T-helper 2 cell treated with Interferon-gamma antibody and Interleukin-4, amounts not matched to agents 5 μg/mL and 100 μg/mL, for 36 hours (primary cell): ENCODE results near the gene TK2.

Experiments used
- DNase-seq: peaks from one replicate; pipeline ENCODE4 v3.0.0; 2021; ENCODE audit warnings: low spot score
- H3K27ac Mint-ChIP-seq: one replicate; pipeline ENCODE4 v1.8.0; 2021; ENCODE audit warnings: mild to moderate bottlenecking, mixed read lengths
- H3K27me3 Mint-ChIP-seq: one replicate; pipeline ENCODE4 v1.8.0; 2021; ENCODE audit warnings: low read depth, mixed read lengths
- H3K36me3 Mint-ChIP-seq: one replicate; pipeline ENCODE4 v1.8.0; 2021; ENCODE audit warnings: low read depth, mixed read lengths
- H3K4me1 Mint-ChIP-seq: one replicate; pipeline ENCODE4 v1.8.0; 2021; ENCODE audit warnings: low read depth, mixed read lengths
- H3K4me3 Mint-ChIP-seq: one replicate; pipeline ENCODE4 v1.8.0; 2022; ENCODE audit warnings: mild to moderate bottlenecking, moderate library complexity, mixed read lengths
- H3K9me3 Mint-ChIP-seq: one replicate; pipeline ENCODE4 v1.8.0; 2021; ENCODE audit warnings: mixed read lengths

The TK2 gene

GRCh38 chr16:66547101-66547989 is 2.6 kb downstream of the TK2 start:
- no peaks in the 10 kb centered on the region for H3K9me3 Mint-ChIP-seq
- H3K36me3 Mint-ChIP-seq: peaks cover 11% of the 10 kb centered on the region
- H3K27me3 Mint-ChIP-seq: no peaks in the 10 kb centered on the region
- H3K4me1 Mint-ChIP-seq: peaks cover 42% of the 10 kb centered on the region
- no peak overlapping the region for H3K4me3 Mint-ChIP-seq
- no peak for DNase-seq
- peak overlapping the region; percentile 38 for H3K27ac Mint-ChIP-seq

DNA sequence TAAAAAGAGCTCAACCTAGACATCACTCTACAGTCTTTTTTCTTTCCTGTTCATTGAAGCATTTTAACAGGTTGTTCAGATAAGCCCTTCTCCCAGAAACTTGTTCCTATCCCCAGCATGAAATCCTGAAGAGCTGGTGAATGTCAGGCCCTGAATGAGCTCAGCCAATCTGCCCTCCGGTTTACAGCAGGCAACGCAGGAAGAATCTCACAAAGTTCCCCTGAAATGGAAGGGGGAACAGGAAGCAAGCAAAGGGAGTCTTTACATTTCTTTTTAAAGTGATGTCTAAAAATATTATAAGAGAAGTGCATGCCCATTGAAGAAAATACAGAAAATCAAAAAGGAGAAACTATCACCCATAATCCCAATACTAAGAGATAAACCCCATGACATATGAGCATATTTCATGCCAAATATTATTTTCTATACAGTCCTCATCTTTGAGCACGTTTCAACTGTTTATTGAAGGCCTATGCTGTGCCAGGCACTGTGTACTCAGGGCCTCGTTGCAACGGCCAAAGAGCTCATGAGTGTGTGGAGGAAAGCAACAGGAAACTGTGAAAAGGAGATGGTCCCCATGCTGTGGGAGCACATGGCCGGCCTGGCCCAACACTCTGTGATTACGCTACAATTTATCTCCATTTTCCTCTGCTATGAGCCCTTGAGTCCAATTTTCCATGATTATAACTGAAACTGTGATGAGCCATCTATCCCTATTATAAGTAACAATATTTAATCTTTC is 5.7 kb downstream of the TK2 start:
- H3K4me3 Mint-ChIP-seq: no peak overlapping the region
- H3K4me1 Mint-ChIP-seq: peaks cover 42% of the 10 kb centered on the region
- no peaks in the 10 kb centered on the region for H3K9me3 Mint-ChIP-seq
- H3K27ac Mint-ChIP-seq: peak overlapping the region; percentile 16
- DNase-seq: no peak
- H3K27me3 Mint-ChIP-seq: no peaks in the 10 kb centered on the region
- peaks cover 15% of the 10 kb centered on the region for H3K36me3 Mint-ChIP-seq

DNA sequence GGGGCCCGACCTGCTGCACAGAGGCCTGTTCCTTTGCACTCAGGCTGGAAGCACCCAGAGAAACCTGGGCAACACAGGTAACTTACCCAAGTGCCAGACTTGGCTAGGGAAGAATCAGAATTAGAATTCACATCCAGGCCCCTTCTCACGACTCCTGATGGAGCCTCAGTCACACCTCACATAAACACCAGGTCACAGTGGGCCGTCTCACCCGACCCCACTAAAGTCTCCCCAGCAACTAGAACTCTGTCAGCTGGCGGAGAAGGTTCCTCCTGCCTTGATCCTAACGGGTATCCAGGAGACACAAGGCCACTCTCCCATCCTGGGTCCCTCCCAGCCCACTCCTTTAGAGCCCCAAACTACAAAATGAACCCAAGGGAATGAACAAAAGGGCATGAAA is 6.4 kb downstream of the TK2 start:
- DNase-seq: no peak
- no peaks in the 10 kb centered on the region for H3K9me3 Mint-ChIP-seq
- peaks cover 37% of the 10 kb centered on the region for H3K4me1 Mint-ChIP-seq

GRCh38 chr16:66542396-66542795 is 7.5 kb downstream of the TK2 start:
- Mint-ChIP-seq H3K4me1 (peaks cover 27% of the 10 kb centered on the region), H3K36me3 (peaks cover 21% of the 10 kb centered on the region), H3K9me3 (no peaks in the 10 kb centered on the region), H3K27ac (no peak overlapping the region), H3K27me3 (no peaks in the 10 kb centered on the region), H3K4me3 (no peak overlapping the region)
- no peak for DNase-seq

More for the DNA sequence above, 6.4 kb downstream of the TK2 start:
- Mint-ChIP-seq H3K27me3 (no peaks in the 10 kb centered on the region), H3K36me3 (peaks cover 19% of the 10 kb centered on the region), H3K4me3 (no peak overlapping the region), H3K27ac (no peak overlapping the region)

GRCh38 chr16:66541388-66542355 is 8.2 kb downstream of the TK2 start:
- no peak for DNase-seq
- Mint-ChIP-seq H3K4me1 (peaks cover 22% of the 10 kb centered on the region), H3K27me3 (no peaks in the 10 kb centered on the region), H3K4me3 (no peak overlapping the region), H3K9me3 (no peaks in the 10 kb centered on the region), H3K27ac (no peak overlapping the region), H3K36me3 (peaks cover 21% of the 10 kb centered on the region)

DNA sequence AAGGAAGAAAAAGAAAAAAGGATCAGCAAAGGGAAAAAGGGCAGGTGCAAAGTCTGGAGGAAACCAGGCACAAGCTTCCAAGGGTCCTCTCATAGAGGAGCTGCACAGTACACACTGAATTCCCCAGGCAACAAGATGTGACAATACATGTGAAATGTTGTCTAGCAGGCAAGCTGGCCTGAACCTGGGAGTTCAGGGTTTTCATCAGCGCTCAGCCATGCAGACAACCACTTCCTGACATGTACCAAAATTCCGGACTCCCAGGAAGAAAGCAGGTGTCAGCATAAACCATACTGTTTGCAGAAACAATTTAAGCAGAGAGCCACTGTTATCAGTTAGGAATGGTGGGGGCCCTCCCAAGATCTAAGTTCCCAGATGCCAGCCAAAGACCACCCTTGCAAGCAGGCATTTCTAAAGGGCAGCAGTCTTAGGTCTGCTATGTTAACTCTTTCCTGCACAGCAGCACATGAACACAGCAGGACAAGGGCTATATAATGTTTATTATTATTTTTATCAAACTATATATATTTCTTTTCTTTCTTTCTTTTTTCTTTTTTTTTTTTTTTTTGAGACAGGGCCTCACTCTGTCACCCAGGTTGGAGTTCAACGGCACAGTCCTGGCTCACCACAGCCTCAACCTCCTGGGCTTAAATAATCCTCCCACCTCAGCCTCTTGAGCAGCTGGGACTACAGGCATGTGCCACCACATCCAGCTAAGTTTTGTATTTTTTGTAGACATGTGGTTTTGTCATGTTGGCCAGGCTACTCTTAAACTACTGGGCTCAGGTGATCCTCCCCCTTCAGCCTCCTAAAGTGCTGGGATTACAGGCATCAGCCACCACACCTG is 10.1 kb downstream of the TK2 start:
- H3K27me3 Mint-ChIP-seq: no peaks in the 10 kb centered on the region
- no peak for DNase-seq
- no peak overlapping the region for H3K27ac Mint-ChIP-seq
- peaks cover 22% of the 10 kb centered on the region for H3K4me1 Mint-ChIP-seq
- H3K4me3 Mint-ChIP-seq: peak overlapping the region; percentile 10
- peaks cover 29% of the 10 kb centered on the region for H3K36me3 Mint-ChIP-seq
- no peaks in the 10 kb centered on the region for H3K9me3 Mint-ChIP-seq

- H3K9me3 Mint-ChIP-seq: no peaks in the 10 kb centered on the region
- H3K4me3 Mint-ChIP-seq: peak overlapping the region; percentile 27
- no peaks in the 10 kb centered on the region for H3K27me3 Mint-ChIP-seq
- no peak for DNase-seq
- H3K36me3 Mint-ChIP-seq: peaks cover 29% of the 10 kb centered on the region
- H3K4me1 Mint-ChIP-seq: peaks cover 19% of the 10 kb centered on the region
- H3K27ac Mint-ChIP-seq: peak overlapping the region; percentile 64
These were observed 11.0 kb downstream of the TK2 start for GRCh38 chr16:66538910-66539309.

- no peaks in the 10 kb centered on the region for H3K9me3 Mint-ChIP-seq
- no peak overlapping the region for H3K27ac Mint-ChIP-seq
- no peak for DNase-seq
- H3K4me1 Mint-ChIP-seq: peaks cover 16% of the 10 kb centered on the region
- H3K27me3 Mint-ChIP-seq: no peaks in the 10 kb centered on the region
- H3K36me3 Mint-ChIP-seq: peaks cover 28% of the 10 kb centered on the region
- no peak overlapping the region for H3K4me3 Mint-ChIP-seq
These were observed 12.7 kb downstream of the TK2 start for GRCh38 chr16:66537236-66537635.

- no peak for DNase-seq
- Mint-ChIP-seq H3K4me3 (no peak overlapping the region), H3K27ac (no peak overlapping the region), H3K9me3 (no peaks in the 10 kb centered on the region), H3K27me3 (no peaks in the 10 kb centered on the region), H3K36me3 (peaks cover 28% of the 10 kb centered on the region), H3K4me1 (peaks cover 14% of the 10 kb centered on the region)
These were observed 13.4 kb downstream of the TK2 start for GRCh38 chr16:66536525-66536924.

GRCh38 chr16:66534376-66534799 is 15.5 kb downstream of the TK2 start:
- H3K27ac Mint-ChIP-seq: no peak overlapping the region
- no peak overlapping the region for H3K4me3 Mint-ChIP-seq
- DNase-seq: no peak

DNA sequence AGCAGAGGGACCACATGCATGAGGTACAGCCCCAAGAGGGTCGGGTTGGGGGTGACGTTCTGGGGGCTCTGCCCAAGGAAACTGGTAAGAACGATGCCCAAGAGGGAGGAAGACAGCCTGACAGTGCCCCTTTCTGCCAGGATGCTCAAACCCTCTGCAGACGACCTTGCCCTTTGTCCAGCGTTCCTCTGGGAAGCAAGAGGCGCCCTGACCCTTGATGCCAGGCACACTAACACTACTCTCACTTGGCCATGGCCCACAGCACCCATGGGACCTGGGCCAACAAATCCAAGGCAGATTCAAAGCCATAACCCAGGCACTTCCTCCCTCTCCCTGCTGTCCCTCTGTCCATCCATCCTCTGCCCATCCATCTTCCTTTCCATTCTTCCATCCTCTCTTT is 20.4 kb downstream of the TK2 start:
- Mint-ChIP-seq H3K4me3 (no peak overlapping the region), H3K36me3 (peaks cover 25% of the 10 kb centered on the region), H3K4me1 (peaks cover 38% of the 10 kb centered on the region), H3K27ac (no peak overlapping the region), H3K27me3 (no peaks in the 10 kb centered on the region), H3K9me3 (no peaks in the 10 kb centered on the region)
- DNase-seq: no peak

More at GRCh38 chr16:66534376-66534799, 15.5 kb downstream of the TK2 start:
- Mint-ChIP-seq H3K36me3 (peaks cover 34% of the 10 kb centered on the region), H3K9me3 (no peaks in the 10 kb centered on the region), H3K27me3 (no peaks in the 10 kb centered on the region), H3K4me1 (peaks cover 11% of the 10 kb centered on the region)

DNA sequence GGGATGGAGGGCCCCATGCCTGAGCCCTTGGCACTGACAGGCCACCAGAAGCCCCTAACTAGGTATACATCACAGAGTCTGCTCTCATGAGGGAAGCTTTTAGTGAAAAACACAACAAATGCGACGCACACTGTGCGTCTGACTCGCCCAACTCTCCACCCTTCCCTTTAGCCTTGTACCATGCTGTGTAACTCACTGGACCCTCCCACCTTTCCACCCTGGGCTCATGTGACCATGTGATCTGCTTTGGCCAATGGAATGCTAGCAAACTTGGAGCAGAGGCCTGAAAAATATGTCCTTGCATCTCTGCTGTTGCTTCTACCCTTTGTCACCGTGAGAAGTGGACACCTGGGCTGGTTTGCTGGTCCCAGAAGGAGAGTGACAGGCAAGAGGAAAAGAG is 21.6 kb downstream of the TK2 start:
- Mint-ChIP-seq H3K4me1 (peaks cover 46% of the 10 kb centered on the region), H3K36me3 (peaks cover 27% of the 10 kb centered on the region), H3K27me3 (no peaks in the 10 kb centered on the region), H3K27ac (no peak overlapping the region), H3K9me3 (no peaks in the 10 kb centered on the region), H3K4me3 (no peak overlapping the region)
- DNase-seq: no peak
